Astrocyte of the cerebellum (primary cell): ENCODE measurements around the gene SLC27A4.

ENCODE experiments used
- DNase-seq: peaks from one replicate; pipeline ENCODE4 v3.0.0-alpha.2; 2011; ENCODE audit warnings: low read depth
- H3K4me3 ChIP-seq: 2 replicates; pipeline ENCODE4 v1.5.1; 2011; ENCODE audit warnings: mild to moderate bottlenecking, low read depth, low read length, moderate library complexity
- CTCF ChIP-seq: IDR thresholded peaks from 2 replicates; pipeline ENCODE4 v1.5.1; 2012; ENCODE audit warnings: low read length, low read depth, moderate library complexity, mild to moderate bottlenecking; ENCODE audit errors: missing control alignments
- in situ Hi-C: cut with HindIII; loops from 2 replicates; pipeline ENCODE4 v1.10.0; 2017; ENCODE audit warnings: low sequenced_read_pairs

The SLC27A4 gene

GRCh38 chr9:128323791-128324190 is 16.5 kb upstream of the SLC27A4 start:
- in situ Hi-C loops, result no loop called here
- peak overlapping the region; percentile 95 for H3K4me3 ChIP-seq
- no peak for TF ChIP-seq CTCF
- no peak for DNase-seq

- no peak for DNase-seq
- in situ Hi-C loops, result no loop called here
- no peak for TF ChIP-seq CTCF
- no peak overlapping the region for H3K4me3 ChIP-seq
These were observed 15.9 kb upstream of the SLC27A4 start for GRCh38 chr9:128324401-128324800.

DNA sequence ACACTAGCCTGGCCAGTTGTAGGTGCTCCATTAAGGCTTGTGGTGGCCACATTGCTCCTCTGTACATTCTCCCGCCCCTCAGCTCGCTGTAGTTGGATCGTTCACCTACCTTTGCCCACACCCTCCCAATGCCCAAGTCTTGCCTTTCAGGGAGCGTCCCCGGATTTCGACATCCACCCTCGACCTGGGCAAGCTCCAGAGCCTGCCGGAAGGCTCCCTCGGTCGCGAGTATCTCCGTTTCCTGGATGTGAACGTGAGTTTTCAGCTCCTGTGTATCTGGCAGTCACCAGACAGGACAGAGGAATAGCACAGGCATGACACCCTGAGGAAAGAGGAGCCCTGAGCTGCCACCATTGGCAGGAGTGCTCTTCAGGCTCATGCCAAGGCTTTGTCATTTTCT is 14.7 kb upstream of the SLC27A4 start:
- in situ Hi-C loops, result no loop called here
- DNase-seq, result no peak
- TF ChIP-seq CTCF, result no peak
- no peak overlapping the region for H3K4me3 ChIP-seq

DNA sequence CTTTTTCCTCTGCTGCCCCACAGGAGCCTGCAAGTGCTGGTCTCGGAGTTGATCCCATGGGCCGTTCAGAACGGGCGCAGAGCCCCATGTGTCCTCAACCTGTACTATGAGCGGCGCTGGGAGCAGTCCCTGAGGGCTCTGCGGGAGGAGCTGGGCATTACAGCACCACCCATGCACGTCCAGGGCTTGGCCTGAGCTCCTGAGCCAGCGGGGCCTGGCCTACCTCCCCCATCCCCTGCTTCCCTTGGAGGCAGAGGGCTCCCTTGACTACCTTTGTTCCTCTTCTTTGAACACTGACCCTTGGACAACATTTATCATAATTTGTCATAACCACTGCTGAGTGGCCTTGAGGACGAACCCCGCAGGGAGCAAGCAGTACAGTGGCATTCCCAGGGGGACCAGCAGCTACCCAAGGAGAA is 6.9 kb upstream of the SLC27A4 start:
- in situ Hi-C loops, result no loop called here
- no peak for DNase-seq

DNA sequence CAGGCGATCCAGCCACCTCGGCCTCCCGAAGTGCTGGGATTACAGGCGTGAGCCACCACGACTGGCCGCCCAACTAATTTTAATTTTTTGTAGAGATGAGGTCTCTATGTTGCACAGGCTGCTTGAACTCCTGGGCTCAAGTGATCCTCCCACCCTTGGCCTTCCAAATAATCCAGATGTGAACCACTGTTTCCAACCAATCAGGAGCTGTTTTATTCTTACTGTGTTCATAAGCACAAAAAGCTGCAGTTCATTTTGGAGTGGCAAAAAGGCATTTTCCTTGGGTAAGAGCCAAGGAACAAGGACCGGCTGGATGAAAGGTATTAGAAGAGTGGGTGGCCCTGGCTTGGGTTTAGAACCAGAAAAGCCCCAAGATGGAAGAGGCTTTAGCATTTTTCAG is 5.2 kb upstream of the SLC27A4 start:
- no peak overlapping the region for H3K4me3 ChIP-seq
- no peak for TF ChIP-seq CTCF
- in situ Hi-C loops, result no loop called here
- no peak for DNase-seq

More for the DNA sequence above, 6.9 kb upstream of the SLC27A4 start:
- no peak for TF ChIP-seq CTCF
- no peak overlapping the region for H3K4me3 ChIP-seq

DNA sequence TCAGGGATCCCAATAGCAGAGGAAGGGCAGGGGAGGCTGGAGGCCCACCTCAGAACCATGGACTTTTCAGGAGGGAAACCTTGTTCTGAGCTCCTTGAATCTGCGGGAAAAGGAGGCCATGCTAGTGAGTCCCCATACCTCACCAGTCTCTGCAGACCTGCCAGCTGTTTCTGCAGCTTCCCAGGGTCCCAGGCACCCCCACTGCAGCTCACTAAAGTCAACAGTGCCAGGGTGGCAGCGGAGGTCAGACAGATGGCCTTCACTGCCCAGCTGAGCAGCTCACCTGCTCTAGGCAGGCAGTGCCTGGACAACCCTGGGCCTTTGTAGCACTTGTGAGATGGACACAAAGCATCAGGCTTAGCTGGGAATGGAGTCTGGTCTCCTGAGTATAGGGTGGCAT is 4.4 kb upstream of the SLC27A4 start:
- in situ Hi-C loops, result no loop called here

More for the DNA sequence above, 4.4 kb upstream of the SLC27A4 start:
- no peak overlapping the region for H3K4me3 ChIP-seq
- TF ChIP-seq CTCF, result no peak
- no peak for DNase-seq
